GM12892 (cell line): ENCODE data around the gene EYS.
"Not testable (repeated sequence)": the region's sequence is repeated elsewhere in the genome, so short reads cannot be mapped to it uniquely, and the experiment has no call there.

Experiments
- DNase-seq: peaks from one replicate; pipeline ENCODE4 v3.0.0; 2011; ENCODE audit not compliant: insufficient read length
- FAIRE-seq: peaks from 2 replicates; lab custom pipeline; 2011; peaks lifted over from hg19 to GRCh38; lab: Jason Lieb, UNC
- POLR2A ChIP-seq: IDR thresholded peaks from 2 replicates; pipeline ENCODE4 v1.6.1; 2011; ENCODE audit warnings: low read depth, low read length, control low read depth
- POLR2AphosphoS5 ChIP-seq: IDR thresholded peaks from 2 replicates; pipeline ENCODE4 v1.6.1; 2011; ENCODE audit warnings: low read depth, low read length, control low read depth
- TAF1 ChIP-seq: IDR thresholded peaks from 2 replicates; pipeline ENCODE4 v1.6.1; 2011; ENCODE audit warnings: low read depth, mild to moderate bottlenecking, control low read depth, low read length, borderline replicate concordance

Gene EYS

GRCh38 chr6:63947792-63948529, 1759.1 kb downstream of the EYS start:
- FAIRE-seq (no peak), DNase-seq (no peak)
- no peak for TF ChIP-seq TAF1
- no peak for TF ChIP-seq POLR2A
- TF ChIP-seq POLR2AphosphoS5: no peak

DNA sequence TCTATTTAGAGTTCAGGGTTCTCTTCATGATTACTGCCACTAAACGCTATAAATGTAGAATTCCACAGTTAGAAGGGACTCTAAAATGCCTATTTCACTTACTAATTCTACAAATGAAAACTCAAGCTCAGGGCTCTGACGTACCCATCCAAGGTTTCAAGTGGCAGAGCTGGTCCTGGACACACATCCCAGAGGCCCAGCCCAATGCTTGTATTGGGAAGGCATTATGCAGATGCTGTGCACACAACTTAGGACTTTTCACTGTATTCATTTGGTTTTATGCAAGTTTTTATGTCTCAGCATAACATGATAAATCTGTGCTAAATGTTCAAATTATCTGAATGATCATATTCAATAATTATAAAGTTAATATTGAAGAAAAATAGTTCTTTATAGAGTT, 1761.0 kb downstream of the EYS start:
- no peak for DNase-seq
- no peak for TF ChIP-seq POLR2AphosphoS5
- TF ChIP-seq TAF1: no peak
- TF ChIP-seq POLR2A: no peak
- no peak for FAIRE-seq

GRCh38 chr6:63943826-63944225, 1763.2 kb downstream of the EYS start:
- no peak for DNase-seq
- no peak for TF ChIP-seq POLR2AphosphoS5
- TF ChIP-seq POLR2A: no peak
- no peak for TF ChIP-seq TAF1
- no peak for FAIRE-seq

- no peak for FAIRE-seq
- DNase-seq: no peak
- no peak for TF ChIP-seq POLR2AphosphoS5
These were observed 1765.1 kb downstream of the EYS start for GRCh38 chr6:63941747-63942470.

GRCh38 chr6:63940056-63940455, 1767.0 kb downstream of the EYS start:
- DNase-seq (no peak), FAIRE-seq (no peak)
- TF ChIP-seq TAF1: no peak
- no peak for TF ChIP-seq POLR2AphosphoS5
- TF ChIP-seq POLR2A: no peak

DNA sequence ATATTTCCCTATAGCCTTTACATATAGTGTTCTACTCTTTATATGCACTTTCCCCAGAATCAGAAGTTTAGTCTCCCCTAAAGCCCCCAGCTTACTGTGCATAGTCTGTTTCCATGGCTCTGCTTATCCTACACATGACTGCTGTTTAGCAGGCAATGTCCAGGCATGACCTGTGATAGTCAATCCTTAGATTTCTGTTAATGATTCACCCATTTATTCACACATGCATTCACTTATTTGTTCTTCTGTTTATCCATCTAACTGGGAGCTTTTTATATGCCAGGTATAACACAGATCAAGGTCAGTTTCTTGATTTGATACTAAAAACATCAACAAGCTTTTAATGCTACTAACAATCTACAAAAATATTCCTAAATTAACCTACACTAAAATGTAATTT, 1770.6 kb downstream of the EYS start:
- no peak for FAIRE-seq
- DNase-seq: no peak
- no peak for TF ChIP-seq POLR2AphosphoS5
- TF ChIP-seq POLR2A: no peak
- TF ChIP-seq TAF1: no peak

GRCh38 chr6:63935732-63936131, 1771.3 kb downstream of the EYS start:
- TF ChIP-seq POLR2AphosphoS5: no peak
- TF ChIP-seq POLR2A: no peak
- no peak for TF ChIP-seq TAF1
- FAIRE-seq (no peak), DNase-seq (no peak)

DNA sequence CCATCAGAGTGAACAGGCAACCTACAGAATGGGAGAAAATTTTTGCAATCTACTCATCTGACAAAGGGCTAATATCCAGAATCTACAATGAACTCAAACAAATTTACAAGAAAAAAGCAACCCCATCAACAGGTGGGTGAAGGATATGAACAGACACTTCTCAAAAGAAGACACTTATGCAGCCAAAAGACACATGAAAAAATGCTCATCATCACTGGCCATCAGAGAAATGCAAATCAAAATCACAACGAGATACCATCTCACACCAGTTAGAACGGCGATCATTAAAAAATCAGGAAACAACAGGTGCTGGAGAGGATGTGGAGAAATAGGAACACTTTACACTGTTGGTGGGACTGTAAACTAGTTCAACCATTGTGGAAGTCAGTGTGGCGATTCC, 1773.1 kb downstream of the EYS start:
- DNase-seq, FAIRE-seq: not testable (repeated sequence)

DNA sequence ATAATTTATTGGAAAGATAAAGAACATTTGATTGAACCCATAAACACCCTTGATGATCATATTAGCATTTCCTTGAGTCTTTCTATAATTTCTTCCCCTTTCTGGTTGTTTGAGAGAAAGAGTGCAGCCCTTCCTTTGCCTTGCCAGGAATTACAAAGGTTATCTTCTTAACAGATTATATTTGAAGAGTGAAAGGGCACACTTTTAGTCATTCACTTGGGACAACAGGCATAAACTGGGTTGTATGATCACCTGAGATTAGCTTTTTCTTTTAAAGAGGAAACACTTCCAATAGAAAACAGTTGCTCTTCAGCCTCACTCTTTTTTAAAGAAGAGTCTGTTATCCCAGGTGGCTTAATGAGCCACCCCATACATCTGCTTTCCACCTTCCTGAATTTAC, 1776.2 kb downstream of the EYS start:
- DNase-seq: no peak
- no peak for FAIRE-seq
- no peak for TF ChIP-seq TAF1
- no peak for TF ChIP-seq POLR2AphosphoS5
- TF ChIP-seq POLR2A: no peak

GRCh38 chr6:63929111-63929510, 1777.9 kb downstream of the EYS start:
- no peak for DNase-seq
- TF ChIP-seq POLR2AphosphoS5: no peak
- TF ChIP-seq POLR2A: no peak
- no peak for TF ChIP-seq TAF1
- FAIRE-seq: no peak

DNA sequence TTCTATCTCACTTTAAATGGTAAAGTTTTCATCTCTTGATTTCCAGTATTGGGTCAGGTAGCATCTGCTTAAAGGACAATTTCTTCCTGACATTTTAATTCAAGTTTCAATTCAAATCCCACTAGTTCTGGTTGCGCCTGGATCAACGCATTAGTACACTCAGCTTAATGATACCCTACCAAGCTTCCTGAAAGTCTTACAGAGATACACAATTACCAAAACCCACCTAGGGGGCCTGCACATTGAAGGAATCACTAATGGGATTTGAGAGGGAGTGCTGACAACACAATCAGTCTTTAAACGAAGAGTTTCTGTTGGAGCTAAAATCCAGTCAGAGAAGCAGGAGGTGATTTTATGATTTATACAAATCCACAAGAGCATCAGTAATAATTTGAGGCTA, 1778.4 kb downstream of the EYS start:
- no peak for FAIRE-seq
- TF ChIP-seq POLR2AphosphoS5 (no peak), TAF1 (no peak), POLR2A (no peak)
- DNase-seq: no peak
